K562 (cell line): Measurements from ENCODE around the gene CCSER2. TPM values are rescaled to one million over a fixed set of nuclear protein-coding genes. Genes with fewer than 3 reads are reported as not detected.
A peak's percentile ranks its signal among the peaks of the same experiment; 100 is the strongest.

Experiments
- BRD4 ChIP-seq: fragments of 200-600 bp; sonication (generic); IDR thresholded peaks from 2 replicates; pipeline ENCODE4 v1.6.1; 2017; ENCODE audit warnings: inconsistent platforms
- CEBPB ChIP-seq: fragments of 450-650 bp; IDR thresholded peaks from 2 replicates; pipeline ENCODE4 v1.6.1; 2016; ENCODE audit warnings: missing genetic modification characterization, missing compliant biosample characterization
- FOSL1 ChIP-seq: fragments of 200-800 bp; sonication (Bioruptor generic); conservative IDR thresholded peaks from 2 replicates; pipeline ENCODE4 v1.6.1; 2016; ENCODE audit warnings: missing genetic modification characterization, missing compliant biosample characterization
- FOXM1 ChIP-seq, 2 experiments: fragments of 450-650 bp in 1 of 2; sonication (generic) in 1 of 2; formaldehyde crosslinking in 1 of 2; IDR thresholded peaks; 2 replicates each; pipeline versions ENCODE4 v1.6.1 to v1.9.0; 2017 to 2022; ENCODE audit warnings: low read depth in 2 of 2, mild to moderate bottlenecking in 2 of 2, missing genetic modification reagents in 1 of 2, moderate library complexity in 1 of 2
- HDAC8 ChIP-seq: fragments of 450-650 bp; IDR thresholded peaks from 2 replicates; pipeline ENCODE4 v1.6.1; 2016; ENCODE audit warnings: mild to moderate bottlenecking, missing genetic modification characterization, moderate library complexity, missing compliant biosample characterization
- KLF10 ChIP-seq: fragments of 250-450 bp; sonication (Bioruptor Pico); IDR thresholded peaks from 2 replicates; pipeline ENCODE4 v1.6.1; 2021; ENCODE audit warnings: matching md5 sums
- OTX1 ChIP-seq: fragments of 450-650 bp; formaldehyde crosslinking; IDR thresholded peaks from 2 replicates; pipeline ENCODE4 v1.4.0; 2022; ENCODE audit warnings: mild to moderate bottlenecking
- PRMT5 ChIP-seq: sonication (generic); formaldehyde crosslinking; IDR thresholded peaks from 2 replicates; pipeline ENCODE4 v1.5.0; 2020; ENCODE audit warnings: missing genetic modification reagents
- RBM15 ChIP-seq: fragments of 200-400 bp; formaldehyde crosslinking; IDR thresholded peaks from 2 replicates; pipeline ENCODE4 v1.6.1; 2018; ENCODE audit warnings: mild to moderate bottlenecking, low read length, moderate library complexity; ENCODE audit not compliant: insufficient read depth
- RNF219 ChIP-seq: fragments of 250-450 bp; sonication (Bioruptor Pico); IDR thresholded peaks from 2 replicates; pipeline ENCODE4 v1.5.0; 2022; ENCODE audit warnings: mild to moderate bottlenecking
- SMAD1 ChIP-seq: fragments of 150-350 bp; IDR thresholded peaks from 2 replicates; pipeline ENCODE4 v1.6.1; 2014; ENCODE audit warnings: low read length, low read depth; ENCODE audit not compliant: partially characterized antibody
- SMAD2 ChIP-seq: fragments of 150-350 bp; IDR thresholded peaks from 2 replicates; pipeline ENCODE4 v1.6.1; 2014; ENCODE audit warnings: low read depth, mild to moderate bottlenecking, low read length
- TARDBP ChIP-seq: fragments of 450-650 bp; IDR thresholded peaks from 2 replicates; pipeline ENCODE4 v1.6.1; 2016
- TBL1XR1 ChIP-seq, 2 experiments: IDR thresholded peaks; 2 replicates each; pipeline ENCODE4 v1.6.1; 2012; ENCODE audit warnings: improper control_type of control experiment in 2 of 2, low read length in 2 of 2, mild to moderate bottlenecking in 1 of 2
- XRCC3 ChIP-seq: fragments of 450-650 bp; IDR thresholded peaks from 2 replicates; pipeline ENCODE4 v1.6.1; 2017; ENCODE audit warnings: mild to moderate bottlenecking, moderate library complexity
- ZNF224 ChIP-seq: sonication (generic); formaldehyde crosslinking; IDR thresholded peaks from 2 replicates; pipeline ENCODE4 v1.8.0; 2022; ENCODE audit warnings: mild to moderate bottlenecking, missing genetic modification reagents
- ZNF444 ChIP-seq: fragments of 250-450 bp; sonication (Bioruptor Pico); IDR thresholded peaks from 2 replicates; pipeline ENCODE4 v1.4.0; 2020; ENCODE audit warnings: mild to moderate bottlenecking, moderate library complexity
- ZNF609 ChIP-seq: sonication (generic); formaldehyde crosslinking; IDR thresholded peaks from 2 replicates; pipeline ENCODE4 v1.8.1; 2023; ENCODE audit warnings: missing genetic modification reagents, mild to moderate bottlenecking, borderline replicate concordance
- ZNF830 ChIP-seq: fragments of 250-450 bp; sonication (Bioruptor Pico); IDR thresholded peaks from 2 replicates; pipeline ENCODE4 v1.5.0; 2021; ENCODE audit warnings: mild to moderate bottlenecking
- polyA plus RNA-seq, 8 experiments: library from polyadenylated mRNA; depleted of rRNA in 4 of 8; stranded (reverse) in 5 of 8; unstranded in 3 of 8; fragments of >200 nt; fragmentation: Nextera tagmentation in 2 of 8; fragmentation: Illumina TruSeq in 1 of 8; extraction: Ambion mirVana in 2 of 8; extraction: Trizol in 1 of 8; gene quantifications; 2 replicates each; pipeline versions ENCODE4 v1.2.1 to v1.2.3, GENCODE V29; 2011 to 2014; ENCODE audit warnings: inconsistent platforms in 1 of 8, missing spikeins in 1 of 8
- total RNA-seq, 7 experiments: library from RNA; depleted of rRNA in 6 of 7; stranded (reverse); fragments of >200 nt in 6 of 7; fragmentation: Illumina TruSeq in 2 of 7; extraction: Trizol in 2 of 7; gene quantifications; 2 replicates each; pipeline versions ENCODE4 v1.2.1 to v1.2.3, GENCODE V29; 2011 to 2021; ENCODE audit warnings: low replicate concordance in 1 of 7
- TF ChIP-seq, protein P1 (sequence below): fragments of 200-800 bp; sonication (Bioruptor generic); IDR thresholded peaks from 2 replicates; pipeline ENCODE4 v1.6.1; 2017; ENCODE audit warnings: missing genetic modification characterization, missing compliant biosample characterization

CCSER2 gene
- total and polyA plus RNA-seq, 9 of the 15 experiments (the other 6 are each of a cell fraction or from before 2014, with no cell fraction given): 2.7 to 15.1 (median 9.7) TPM

DNA sequence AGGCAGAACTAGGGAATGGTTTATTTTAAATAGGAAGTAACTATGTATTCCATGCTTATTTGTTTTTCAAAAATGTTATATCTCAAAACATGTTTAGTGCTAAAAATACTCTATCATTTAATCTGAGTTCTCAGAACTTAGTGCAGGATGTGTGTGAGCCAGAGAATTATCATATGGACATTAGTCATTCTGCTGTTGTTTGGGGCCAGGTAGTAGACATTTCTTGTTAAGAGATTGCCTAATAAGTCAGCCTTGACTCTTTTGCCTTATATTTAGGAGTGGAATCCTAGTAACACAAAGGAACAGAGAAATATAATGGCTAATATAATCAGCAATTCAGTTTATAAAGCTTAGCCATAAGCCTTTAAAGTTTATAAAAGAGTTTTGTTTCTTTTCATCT is 149.8 kb downstream of the CCSER2 start (continued):
- TF ChIP-seq RNF219 (CRISPR knock-in tag) (no peak), CEBPB (tag) (peak; percentile 42; the same call in 1 of the 2 replicates), KLF10 (CRISPR knock-in tag) (no peak), ZNF830 (CRISPR knock-in tag) (no peak), ZNF609 (CRISPR knock-in tag) (no peak), TARDBP (no peak), BRD4 (no peak), SMAD2 (no peak), SMAD1 (no peak), FOXM1 (IDR thresholded peaks at IDR 0.05; ENCODE audit: low read depth) (no peak), FOXM1 (CRISPR knock-in tag; IDR thresholded peaks at IDR 0.05; ENCODE audit: low read depth) (no peak), ZNF444 (CRISPR knock-in tag) (no peak), HDAC8 (tag) (no peak), FOSL1 (tag) (peak; percentile 64), XRCC3 (no peak), ZNF224 (CRISPR knock-in tag) (no peak), TBL1XR1 (IDR thresholded peaks at IDR 0.05; ENCODE audit: low read length in 2 of 2) (no peak), RBM15 (no peak), OTX1 (CRISPR knock-in tag) (no peak), PRMT5 (CRISPR knock-in tag) (no peak)
- TF ChIP-seq, protein P1, sequence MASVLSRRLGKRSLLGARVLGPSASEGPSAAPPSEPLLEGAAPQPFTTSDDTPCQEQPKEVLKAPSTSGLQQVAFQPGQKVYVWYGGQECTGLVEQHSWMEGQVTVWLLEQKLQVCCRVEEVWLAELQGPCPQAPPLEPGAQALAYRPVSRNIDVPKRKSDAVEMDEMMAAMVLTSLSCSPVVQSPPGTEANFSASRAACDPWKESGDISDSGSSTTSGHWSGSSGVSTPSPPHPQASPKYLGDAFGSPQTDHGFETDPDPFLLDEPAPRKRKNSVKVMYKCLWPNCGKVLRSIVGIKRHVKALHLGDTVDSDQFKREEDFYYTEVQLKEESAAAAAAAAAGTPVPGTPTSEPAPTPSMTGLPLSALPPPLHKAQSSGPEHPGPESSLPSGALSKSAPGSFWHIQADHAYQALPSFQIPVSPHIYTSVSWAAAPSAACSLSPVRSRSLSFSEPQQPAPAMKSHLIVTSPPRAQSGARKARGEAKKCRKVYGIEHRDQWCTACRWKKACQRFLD (CRISPR knock-in tag): 0 out of 2 replicates have a peak, but pooled peaks have one; percentile 44
